GM23338 (cell line): ENCODE measurements around the gene AP1M1. TPM values are rescaled to one million over a fixed set of nuclear protein-coding genes. Genes with fewer than 3 reads are reported as not detected.

ENCODE experiments used
- EZH2 ChIP-seq: fragments of 200-600 bp; sonication (generic); IDR thresholded peaks from one replicate; pipeline ENCODE4 v1.8.0; 2017; ENCODE audit warnings: antibody characterized with exemption, mild to moderate bottlenecking, low read depth; ENCODE audit not compliant: unreplicated experiment
- EZH2phosphoT487 ChIP-seq: fragments of 200-600 bp; sonication (generic); IDR thresholded peaks from one replicate; pipeline ENCODE4 v1.8.1; 2018; ENCODE audit warnings: antibody characterized with exemption; ENCODE audit not compliant: unreplicated experiment
- NANOG ChIP-seq: IDR thresholded peaks from 2 replicates; pipeline ENCODE4 v1.6.1; 2016; ENCODE audit warnings: antibody characterized with exemption, borderline replicate concordance
- ZNF114 ChIP-seq: fragments of 250-450 bp; sonication (Bioruptor Pico); IDR thresholded peaks from 2 replicates; pipeline ENCODE4 v1.5.0; 2020; ENCODE audit warnings: mild to moderate bottlenecking, moderate library complexity
- ZNF331 ChIP-seq: fragments of 250-450 bp; sonication (Bioruptor Pico); IDR thresholded peaks from 2 replicates; pipeline ENCODE4 v1.5.0; 2020; ENCODE audit warnings: low read depth, mild to moderate bottlenecking, moderate library complexity
- polyA plus RNA-seq: library from polyadenylated mRNA; unstranded; fragments of >200 nt; fragmentation: Nextera tagmentation; extraction: Ambion mirVana; gene quantifications from 2 replicates; pipeline ENCODE4 v1.2.1, GENCODE V29; 2016
- total RNA-seq: library from RNA; depleted of rRNA; stranded (reverse); fragments of >200 nt; shearing (Covaris generic); gene quantifications from 2 replicates; pipeline ENCODE4 v1.2.3, GENCODE V29; 2014
- TF ChIP-seq, protein P1 (sequence below): fragments of 250-450 bp; sonication (Bioruptor Pico); IDR thresholded peaks from 2 replicates; pipeline ENCODE4 v1.5.0; 2020; ENCODE audit warnings: mild to moderate bottlenecking, moderate library complexity
- TF ChIP-seq, protein P2 (sequence below): IDR thresholded peaks from 2 replicates; pipeline ENCODE4 v1.6.1; 2016; ENCODE audit warnings: antibody characterized with exemption
- TF ChIP-seq, protein P3 (sequence below), 2 experiments: fragments of 200-600 bp in 1 of 2; sonication (generic) in 1 of 2; conservative IDR thresholded peaks; 2 replicates each; pipeline versions ENCODE4 v1.5.1 to v1.6.1; 2016 to 2017; ENCODE audit warnings: antibody characterized with exemption in 2 of 2, low read depth in 2 of 2, mild to moderate bottlenecking in 2 of 2, moderate library complexity in 1 of 2

The AP1M1 gene
- total and polyA plus RNA-seq, 2 experiments from 2014 or later: 22.0 to 32.0 TPM

DNA sequence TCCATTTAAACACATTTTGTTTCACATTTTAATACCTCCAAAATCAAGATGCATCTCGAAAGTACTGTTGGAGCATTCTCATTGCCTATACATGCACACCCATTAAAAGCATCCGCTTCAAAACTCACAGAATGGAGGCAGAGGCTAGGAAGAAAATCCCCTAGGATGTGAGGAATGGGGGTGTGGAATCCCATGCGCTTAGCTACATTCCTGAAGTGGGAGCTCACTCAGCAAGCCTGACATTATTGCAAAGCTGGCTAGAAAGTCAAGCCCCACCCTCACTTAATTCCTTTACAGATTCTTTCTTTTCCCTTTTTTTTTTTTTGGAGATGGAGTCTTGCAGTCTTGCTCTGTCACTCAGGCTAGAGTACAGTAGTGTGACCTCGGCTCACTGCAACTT lies 17.1 kb upstream of the AP1M1 start (continued):
- TF ChIP-seq, protein P1, sequence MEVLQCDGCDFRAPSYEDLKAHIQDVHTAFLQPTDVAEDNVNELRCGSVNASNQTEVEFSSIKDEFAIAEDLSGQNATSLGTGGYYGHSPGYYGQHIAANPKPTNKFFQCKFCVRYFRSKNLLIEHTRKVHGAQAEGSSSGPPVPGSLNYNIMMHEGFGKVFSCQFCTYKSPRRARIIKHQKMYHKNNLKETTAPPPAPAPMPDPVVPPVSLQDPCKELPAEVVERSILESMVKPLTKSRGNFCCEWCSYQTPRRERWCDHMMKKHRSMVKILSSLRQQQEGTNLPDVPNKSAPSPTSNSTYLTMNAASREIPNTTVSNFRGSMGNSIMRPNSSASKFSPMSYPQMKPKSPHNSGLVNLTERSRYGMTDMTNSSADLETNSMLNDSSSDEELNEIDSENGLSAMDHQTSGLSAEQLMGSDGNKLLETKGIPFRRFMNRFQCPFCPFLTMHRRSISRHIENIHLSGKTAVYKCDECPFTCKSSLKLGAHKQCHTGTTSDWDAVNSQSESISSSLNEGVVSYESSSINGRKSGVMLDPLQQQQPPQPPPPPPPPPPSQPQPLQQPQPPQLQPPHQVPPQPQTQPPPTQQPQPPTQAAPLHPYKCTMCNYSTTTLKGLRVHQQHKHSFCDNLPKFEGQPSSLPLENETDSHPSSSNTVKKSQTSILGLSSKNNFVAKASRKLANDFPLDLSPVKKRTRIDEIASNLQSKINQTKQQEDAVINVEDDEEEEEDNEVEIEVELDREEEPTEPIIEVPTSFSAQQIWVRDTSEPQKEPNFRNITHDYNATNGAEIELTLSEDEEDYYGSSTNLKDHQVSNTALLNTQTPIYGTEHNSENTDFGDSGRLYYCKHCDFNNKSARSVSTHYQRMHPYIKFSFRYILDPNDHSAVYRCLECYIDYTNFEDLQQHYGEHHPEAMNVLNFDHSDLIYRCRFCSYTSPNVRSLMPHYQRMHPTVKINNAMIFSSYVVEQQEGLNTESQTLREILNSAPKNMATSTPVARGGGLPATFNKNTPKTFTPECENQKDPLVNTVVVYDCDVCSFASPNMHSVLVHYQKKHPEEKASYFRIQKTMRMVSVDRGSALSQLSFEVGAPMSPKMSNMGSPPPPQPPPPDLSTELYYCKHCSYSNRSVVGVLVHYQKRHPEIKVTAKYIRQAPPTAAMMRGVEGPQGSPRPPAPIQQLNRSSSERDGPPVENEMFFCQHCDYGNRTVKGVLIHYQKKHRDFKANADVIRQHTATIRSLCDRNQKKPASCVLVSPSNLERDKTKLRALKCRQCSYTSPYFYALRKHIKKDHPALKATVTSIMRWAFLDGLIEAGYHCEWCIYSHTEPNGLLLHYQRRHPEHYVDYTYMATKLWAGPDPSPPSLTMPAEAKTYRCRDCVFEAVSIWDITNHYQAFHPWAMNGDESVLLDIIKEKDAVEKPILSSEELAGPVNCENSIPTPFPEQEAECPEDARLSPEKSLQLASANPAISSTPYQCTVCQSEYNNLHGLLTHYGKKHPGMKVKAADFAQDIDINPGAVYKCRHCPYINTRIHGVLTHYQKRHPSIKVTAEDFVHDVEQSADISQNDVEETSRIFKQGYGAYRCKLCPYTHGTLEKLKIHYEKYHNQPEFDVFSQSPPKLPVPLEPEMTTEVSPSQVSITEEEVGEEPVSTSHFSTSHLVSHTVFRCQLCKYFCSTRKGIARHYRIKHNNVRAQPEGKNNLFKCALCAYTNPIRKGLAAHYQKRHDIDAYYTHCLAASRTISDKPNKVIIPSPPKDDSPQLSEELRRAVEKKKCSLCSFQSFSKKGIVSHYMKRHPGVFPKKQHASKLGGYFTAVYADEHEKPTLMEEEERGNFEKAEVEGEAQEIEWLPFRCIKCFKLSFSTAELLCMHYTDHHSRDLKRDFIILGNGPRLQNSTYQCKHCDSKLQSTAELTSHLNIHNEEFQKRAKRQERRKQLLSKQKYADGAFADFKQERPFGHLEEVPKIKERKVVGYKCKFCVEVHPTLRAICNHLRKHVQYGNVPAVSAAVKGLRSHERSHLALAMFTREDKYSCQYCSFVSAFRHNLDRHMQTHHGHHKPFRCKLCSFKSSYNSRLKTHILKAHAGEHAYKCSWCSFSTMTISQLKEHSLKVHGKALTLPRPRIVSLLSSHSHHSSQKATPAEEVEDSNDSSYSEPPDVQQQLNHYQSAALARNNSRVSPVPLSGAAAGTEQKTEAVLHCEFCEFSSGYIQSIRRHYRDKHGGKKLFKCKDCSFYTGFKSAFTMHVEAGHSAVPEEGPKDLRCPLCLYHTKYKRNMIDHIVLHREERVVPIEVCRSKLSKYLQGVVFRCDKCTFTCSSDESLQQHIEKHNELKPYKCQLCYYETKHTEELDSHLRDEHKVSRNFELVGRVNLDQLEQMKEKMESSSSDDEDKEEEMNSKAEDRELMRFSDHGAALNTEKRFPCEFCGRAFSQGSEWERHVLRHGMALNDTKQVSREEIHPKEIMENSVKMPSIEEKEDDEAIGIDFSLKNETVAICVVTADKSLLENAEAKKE (CRISPR knock-in tag): no peak
- TF ChIP-seq EZH2 (no peak), EZH2phosphoT487 (no peak), ZNF331 (no peak), ZNF114 (no peak), NANOG (no peak)
- TF ChIP-seq, protein P2, sequence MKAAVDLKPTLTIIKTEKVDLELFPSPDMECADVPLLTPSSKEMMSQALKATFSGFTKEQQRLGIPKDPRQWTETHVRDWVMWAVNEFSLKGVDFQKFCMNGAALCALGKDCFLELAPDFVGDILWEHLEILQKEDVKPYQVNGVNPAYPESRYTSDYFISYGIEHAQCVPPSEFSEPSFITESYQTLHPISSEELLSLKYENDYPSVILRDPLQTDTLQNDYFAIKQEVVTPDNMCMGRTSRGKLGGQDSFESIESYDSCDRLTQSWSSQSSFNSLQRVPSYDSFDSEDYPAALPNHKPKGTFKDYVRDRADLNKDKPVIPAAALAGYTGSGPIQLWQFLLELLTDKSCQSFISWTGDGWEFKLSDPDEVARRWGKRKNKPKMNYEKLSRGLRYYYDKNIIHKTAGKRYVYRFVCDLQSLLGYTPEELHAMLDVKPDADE: no peak
- TF ChIP-seq, protein P3, sequence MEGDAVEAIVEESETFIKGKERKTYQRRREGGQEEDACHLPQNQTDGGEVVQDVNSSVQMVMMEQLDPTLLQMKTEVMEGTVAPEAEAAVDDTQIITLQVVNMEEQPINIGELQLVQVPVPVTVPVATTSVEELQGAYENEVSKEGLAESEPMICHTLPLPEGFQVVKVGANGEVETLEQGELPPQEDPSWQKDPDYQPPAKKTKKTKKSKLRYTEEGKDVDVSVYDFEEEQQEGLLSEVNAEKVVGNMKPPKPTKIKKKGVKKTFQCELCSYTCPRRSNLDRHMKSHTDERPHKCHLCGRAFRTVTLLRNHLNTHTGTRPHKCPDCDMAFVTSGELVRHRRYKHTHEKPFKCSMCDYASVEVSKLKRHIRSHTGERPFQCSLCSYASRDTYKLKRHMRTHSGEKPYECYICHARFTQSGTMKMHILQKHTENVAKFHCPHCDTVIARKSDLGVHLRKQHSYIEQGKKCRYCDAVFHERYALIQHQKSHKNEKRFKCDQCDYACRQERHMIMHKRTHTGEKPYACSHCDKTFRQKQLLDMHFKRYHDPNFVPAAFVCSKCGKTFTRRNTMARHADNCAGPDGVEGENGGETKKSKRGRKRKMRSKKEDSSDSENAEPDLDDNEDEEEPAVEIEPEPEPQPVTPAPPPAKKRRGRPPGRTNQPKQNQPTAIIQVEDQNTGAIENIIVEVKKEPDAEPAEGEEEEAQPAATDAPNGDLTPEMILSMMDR (conservative IDR thresholded peaks at IDR 0.05; ENCODE audit: low read depth in 2 of 2): no peak
